Panc1 (cell line): Measurements from ENCODE around the gene TDRD7.

ENCODE experiments used
- CTCF ChIP-seq: fragments of 450-650 bp; IDR thresholded peaks from 2 replicates; pipeline ENCODE4 v1.5.1; 2017; ENCODE audit warnings: mild to moderate bottlenecking
- POLR2AphosphoS5 ChIP-seq: IDR thresholded peaks from 2 replicates; pipeline ENCODE4 v1.6.1; 2012; ENCODE audit warnings: mild to moderate bottlenecking, low read depth, low read length, moderate library complexity
- REST ChIP-seq, 2 experiments: IDR thresholded peaks; 2 replicates each; pipeline ENCODE4 v1.6.1; 2011 to 2012; ENCODE audit warnings: low read depth in 2 of 2, control low read depth in 1 of 2, low read length in 1 of 2, mild to moderate bottlenecking in 1 of 2, moderate library complexity in 1 of 2; ENCODE audit not compliant: insufficient read depth in 1 of 2
- SIN3A ChIP-seq: IDR thresholded peaks from 2 replicates; pipeline ENCODE4 v1.6.1; 2012; ENCODE audit warnings: low read depth, mild to moderate bottlenecking, low read length, moderate library complexity, borderline replicate concordance; ENCODE audit not compliant: insufficient read depth
- TCF7L2 ChIP-seq: IDR thresholded peaks from 2 replicates; pipeline ENCODE4 v1.6.1; 2011; ENCODE audit warnings: mild to moderate bottlenecking, low read depth, low read length, inconsistent platforms

- TF ChIP-seq CTCF (no peak), REST (IDR thresholded peaks at IDR 0.05; ENCODE audit: insufficient read depth in 1 of 2, low read depth in 2 of 2, low read length in 1 of 2) (no peak), POLR2AphosphoS5 (no peak), TCF7L2 (no peak), SIN3A (no peak)
These were observed 72.2 kb downstream of the TDRD7 start for GRCh38 chr9:97484134-97484533.
